Measurements from ENCODE around the gene ENKUR.

ENKUR gene

GRCh38 chr10:24949616-24950015 is 66.3 kb downstream of the ENKUR start:
- Histone ChIP-seq H3F3A (ENCODE audit: insufficient read depth) (no peaks in the 10 kb centered on the region), H3K4me3 (ENCODE audit: insufficient read depth, low read length, poor library complexity, severe bottlenecking) (no peak overlapping the region), H2AFZ (ENCODE audit: low read depth, low read length, severe bottlenecking) (no peak overlapping the region), H3K27ac (ENCODE audit: low read depth, low read length) (no peak overlapping the region), H3K9me3 (ENCODE audit: insufficient read depth, low read length) (no peaks in the 10 kb centered on the region), H3K4me2 (ENCODE audit: low read depth, low read length, poor library complexity, severe bottlenecking) (no peak overlapping the region), H3K79me2 (ENCODE audit: insufficient read depth, low read length) (no peaks in the 10 kb centered on the region), H3K9me2 (replicated peaks; ENCODE audit: insufficient read depth, low read length) (no peaks in the 10 kb centered on the region), H3K36me3 (ENCODE audit: low read length) (no peaks in the 10 kb centered on the region), H4K20me1 (ENCODE audit: low read depth, low read length) (no peaks in the 10 kb centered on the region), H3K27me3 (ENCODE audit: low read length) (no peaks in the 10 kb centered on the region), H3K9ac (ENCODE audit: low read length) (no peak overlapping the region)
- TF ChIP-seq EZH2phosphoT487 (conservative IDR thresholded peaks at IDR 0.05; ENCODE audit: low read length): no peak
- no peak for TF ChIP-seq CTCF (IDR thresholded peaks at IDR 0.05; ENCODE audit: insufficient read depth, low read length, poor library complexity, severe bottlenecking)

- H3K79me2 ChIP-seq (ENCODE audit: insufficient read depth, low read length): no peaks in the 10 kb centered on the region
- no peak overlapping the region for H3K4me2 ChIP-seq (ENCODE audit: low read depth, low read length, poor library complexity, severe bottlenecking)
- no peak for TF ChIP-seq CTCF (IDR thresholded peaks at IDR 0.05; ENCODE audit: insufficient read depth, low read length, poor library complexity, severe bottlenecking)
- no peak for TF ChIP-seq EZH2phosphoT487 (conservative IDR thresholded peaks at IDR 0.05; ENCODE audit: low read length)
- H3K9me2 ChIP-seq (replicated peaks; ENCODE audit: insufficient read depth, low read length): no peaks in the 10 kb centered on the region
- no peak overlapping the region for H2AFZ ChIP-seq (ENCODE audit: low read depth, low read length, severe bottlenecking)
- H3K36me3 ChIP-seq (ENCODE audit: low read length): no peaks in the 10 kb centered on the region
- H3K9ac ChIP-seq (ENCODE audit: low read length): no peak overlapping the region
- no peaks in the 10 kb centered on the region for H3K27me3 ChIP-seq (ENCODE audit: low read length)
- no peak overlapping the region for H3K4me3 ChIP-seq (ENCODE audit: insufficient read depth, low read length, poor library complexity, severe bottlenecking)
- H3K9me3 ChIP-seq (ENCODE audit: insufficient read depth, low read length): no peaks in the 10 kb centered on the region
- no peaks in the 10 kb centered on the region for H4K20me1 ChIP-seq (ENCODE audit: low read depth, low read length)
- no peak overlapping the region for H3K27ac ChIP-seq (ENCODE audit: low read depth, low read length)
- no peaks in the 10 kb centered on the region for H3F3A ChIP-seq (ENCODE audit: insufficient read depth)
These were observed 68.5 kb downstream of the ENKUR start for GRCh38 chr10:24947304-24948097.

GRCh38 chr10:24944512-24945255 is 71.3 kb downstream of the ENKUR start:
- Histone ChIP-seq H3K9ac (ENCODE audit: low read length) (no peak overlapping the region), H4K20me1 (ENCODE audit: low read depth, low read length) (no peaks in the 10 kb centered on the region)

More at GRCh38 chr10:24944512-24945255, 71.3 kb downstream of the ENKUR start:
- no peaks in the 10 kb centered on the region for H3K79me2 ChIP-seq (ENCODE audit: insufficient read depth, low read length)
- H3K9me2 ChIP-seq (replicated peaks; ENCODE audit: insufficient read depth, low read length): no peaks in the 10 kb centered on the region
- no peaks in the 10 kb centered on the region for H3F3A ChIP-seq (ENCODE audit: insufficient read depth)
- H3K4me3 ChIP-seq (ENCODE audit: insufficient read depth, low read length, poor library complexity, severe bottlenecking): no peak overlapping the region
- no peak overlapping the region for H2AFZ ChIP-seq (ENCODE audit: low read depth, low read length, severe bottlenecking)
- no peaks in the 10 kb centered on the region for H3K27me3 ChIP-seq (ENCODE audit: low read length)
- no peaks in the 10 kb centered on the region for H3K9me3 ChIP-seq (ENCODE audit: insufficient read depth, low read length)
- no peak for TF ChIP-seq EZH2phosphoT487 (conservative IDR thresholded peaks at IDR 0.05; ENCODE audit: low read length)
- TF ChIP-seq CTCF (IDR thresholded peaks at IDR 0.05; ENCODE audit: insufficient read depth, low read length, poor library complexity, severe bottlenecking): no peak
- H3K27ac ChIP-seq (ENCODE audit: low read depth, low read length): no peak overlapping the region
- H3K36me3 ChIP-seq (ENCODE audit: low read length): no peaks in the 10 kb centered on the region
- H3K4me2 ChIP-seq (ENCODE audit: low read depth, low read length, poor library complexity, severe bottlenecking): no peak overlapping the region

Measured in SU-DHL-6 (cell line).